ENCODE data around the gene TMEM202. TPM values are rescaled to one million over a fixed set of nuclear protein-coding genes. Genes with fewer than 3 reads are reported as not detected.

TMEM202 gene
- total and polyA plus RNA-seq, 2 of the 13 experiments (the other 11 are each of a cell fraction or from before 2014, with no cell fraction given), result not detected

DNA sequence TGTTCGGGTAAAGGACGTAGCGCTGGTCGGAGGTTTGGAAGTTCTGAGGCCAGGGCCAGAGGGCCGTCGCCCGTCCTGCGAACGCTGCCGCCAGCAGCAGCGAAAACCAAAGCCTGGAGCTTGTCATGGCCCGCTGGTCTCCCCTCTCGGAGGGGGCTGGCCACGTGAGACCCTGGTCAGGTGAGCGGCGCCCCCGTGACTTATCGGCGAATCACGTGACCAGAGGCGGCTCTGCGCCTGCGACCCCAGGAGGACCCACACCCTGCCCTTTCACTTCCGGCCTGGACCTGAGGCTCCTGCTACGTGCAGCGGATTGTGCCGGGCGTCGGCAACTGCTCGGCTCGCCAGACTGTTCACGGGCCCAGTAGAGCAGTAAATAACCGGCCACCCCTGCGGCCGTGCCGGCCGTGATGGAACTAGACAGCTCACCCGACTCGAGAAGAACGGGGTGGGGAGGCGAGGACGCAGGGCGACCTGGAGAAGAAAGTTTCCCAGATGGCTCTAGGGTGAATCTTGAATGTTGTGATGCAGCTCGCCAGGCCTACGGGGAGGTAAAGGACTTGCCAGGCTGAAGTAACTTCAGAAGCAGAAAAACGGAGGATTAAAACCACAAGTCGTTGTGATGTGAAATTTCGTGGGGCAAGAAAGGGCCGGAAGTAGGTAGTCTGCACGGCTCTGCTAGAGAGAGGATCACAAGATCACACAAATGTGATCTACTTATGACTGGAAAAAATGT, 22.1 kb upstream of the TMEM202 start, which contains the start of gene HEXA (continued):
- TF ChIP-seq, protein P1, sequence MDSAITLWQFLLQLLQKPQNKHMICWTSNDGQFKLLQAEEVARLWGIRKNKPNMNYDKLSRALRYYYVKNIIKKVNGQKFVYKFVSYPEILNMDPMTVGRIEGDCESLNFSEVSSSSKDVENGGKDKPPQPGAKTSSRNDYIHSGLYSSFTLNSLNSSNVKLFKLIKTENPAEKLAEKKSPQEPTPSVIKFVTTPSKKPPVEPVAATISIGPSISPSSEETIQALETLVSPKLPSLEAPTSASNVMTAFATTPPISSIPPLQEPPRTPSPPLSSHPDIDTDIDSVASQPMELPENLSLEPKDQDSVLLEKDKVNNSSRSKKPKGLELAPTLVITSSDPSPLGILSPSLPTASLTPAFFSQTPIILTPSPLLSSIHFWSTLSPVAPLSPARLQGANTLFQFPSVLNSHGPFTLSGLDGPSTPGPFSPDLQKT (CRISPR knock-in tag; IDR thresholded peaks at IDR 0.05; ENCODE audit: borderline replicate concordance), result peak; percentile 69; the same call in 1 of the 2 replicates
- TF ChIP-seq, protein P2, sequence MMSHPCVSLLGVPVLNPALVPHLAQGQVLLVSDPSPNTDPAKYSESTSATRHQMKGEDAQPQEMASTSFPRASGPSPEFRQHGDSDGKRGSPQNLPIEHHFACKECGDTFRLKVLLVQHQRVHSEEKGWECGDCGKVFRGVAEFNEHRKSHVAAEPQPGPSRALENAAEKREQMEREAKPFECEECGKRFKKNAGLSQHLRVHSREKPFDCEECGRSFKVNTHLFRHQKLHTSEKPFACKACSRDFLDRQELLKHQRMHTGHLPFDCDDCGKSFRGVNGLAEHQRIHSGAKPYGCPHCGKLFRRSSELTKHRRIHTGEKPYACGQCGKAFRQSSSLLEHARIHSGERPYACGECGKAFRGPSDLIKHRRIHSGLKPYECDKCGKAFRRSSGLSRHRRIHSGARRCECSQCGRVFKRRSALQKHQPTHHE (CRISPR knock-in tag; IDR thresholded peaks at IDR 0.05; ENCODE audit: borderline replicate concordance), result peak; percentile 86
- TF ChIP-seq BHLHE40 (IDR thresholded peaks at IDR 0.05; ENCODE audit: low read length), result peak; percentile 96
- TF ChIP-seq, protein P3, sequence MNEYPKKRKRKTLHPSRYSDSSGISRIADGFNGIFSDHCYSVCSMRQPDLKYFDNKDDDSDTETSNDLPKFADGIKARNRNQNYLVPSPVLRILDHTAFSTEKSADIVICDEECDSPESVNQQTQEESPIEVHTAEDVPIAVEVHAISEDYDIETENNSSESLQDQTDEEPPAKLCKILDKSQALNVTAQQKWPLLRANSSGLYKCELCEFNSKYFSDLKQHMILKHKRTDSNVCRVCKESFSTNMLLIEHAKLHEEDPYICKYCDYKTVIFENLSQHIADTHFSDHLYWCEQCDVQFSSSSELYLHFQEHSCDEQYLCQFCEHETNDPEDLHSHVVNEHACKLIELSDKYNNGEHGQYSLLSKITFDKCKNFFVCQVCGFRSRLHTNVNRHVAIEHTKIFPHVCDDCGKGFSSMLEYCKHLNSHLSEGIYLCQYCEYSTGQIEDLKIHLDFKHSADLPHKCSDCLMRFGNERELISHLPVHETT (CRISPR knock-in tag; conservative IDR thresholded peaks at IDR 0.05), result peak; percentile 85
- TF ChIP-seq STAG1 (CRISPR knock-in tag; IDR thresholded peaks at IDR 0.05), result peak; percentile 27
- TF ChIP-seq, protein P4, sequence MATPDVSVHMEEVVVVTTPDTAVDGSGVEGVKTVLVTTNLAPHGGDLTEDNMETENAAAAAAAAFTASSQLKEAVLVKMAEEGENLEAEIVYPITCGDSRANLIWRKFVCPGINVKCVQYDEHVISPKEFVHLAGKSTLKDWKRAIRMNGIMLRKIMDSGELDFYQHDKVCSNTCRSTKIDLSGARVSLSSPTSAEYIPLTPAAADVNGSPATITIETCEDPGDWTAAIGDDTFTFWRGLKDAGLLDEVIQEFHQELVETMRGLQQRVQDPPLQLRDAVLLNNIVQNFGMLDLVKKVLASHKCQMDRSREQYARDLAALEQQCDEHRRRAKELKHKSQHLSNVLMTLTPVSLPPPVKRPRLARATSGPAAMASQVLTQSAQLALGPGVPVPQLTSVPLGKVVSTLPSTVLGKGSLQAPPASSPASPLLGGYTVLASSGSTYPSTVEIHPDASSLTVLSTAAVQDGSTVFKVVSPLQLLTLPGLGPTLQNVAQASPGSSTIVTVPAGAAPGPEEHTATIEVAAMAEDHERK (CRISPR knock-in tag; IDR thresholded peaks at IDR 0.05; ENCODE audit: low read depth), result no peak
- no peak for TF ChIP-seq ZNF550 (CRISPR knock-in tag; IDR thresholded peaks at IDR 0.05; ENCODE audit: borderline replicate concordance)
- TF ChIP-seq KLF15 (CRISPR knock-in tag; IDR thresholded peaks at IDR 0.05; ENCODE audit: borderline replicate concordance), result peak; percentile 85; the same call in 1 of the 2 replicates
- TF ChIP-seq, protein P5, sequence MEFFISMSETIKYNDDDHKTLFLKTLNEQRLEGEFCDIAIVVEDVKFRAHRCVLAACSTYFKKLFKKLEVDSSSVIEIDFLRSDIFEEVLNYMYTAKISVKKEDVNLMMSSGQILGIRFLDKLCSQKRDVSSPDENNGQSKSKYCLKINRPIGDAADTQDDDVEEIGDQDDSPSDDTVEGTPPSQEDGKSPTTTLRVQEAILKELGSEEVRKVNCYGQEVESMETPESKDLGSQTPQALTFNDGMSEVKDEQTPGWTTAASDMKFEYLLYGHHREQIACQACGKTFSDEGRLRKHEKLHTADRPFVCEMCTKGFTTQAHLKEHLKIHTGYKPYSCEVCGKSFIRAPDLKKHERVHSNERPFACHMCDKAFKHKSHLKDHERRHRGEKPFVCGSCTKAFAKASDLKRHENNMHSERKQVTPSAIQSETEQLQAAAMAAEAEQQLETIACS (CRISPR knock-in tag; IDR thresholded peaks at IDR 0.05), result peak; percentile 28; the same call in 1 of the 2 replicates
- no peak for TF ChIP-seq ZNF10 (CRISPR knock-in tag; IDR thresholded peaks at IDR 0.05; ENCODE audit: borderline replicate concordance, low read depth)
- peak; percentile 97 for TF ChIP-seq ZNF350 (CRISPR knock-in tag; IDR thresholded peaks at IDR 0.05; ENCODE audit: borderline replicate concordance, low read depth)
- TF ChIP-seq ZNF382 (CRISPR knock-in tag; IDR thresholded peaks at IDR 0.05; ENCODE audit: borderline replicate concordance), result no peak
- TF ChIP-seq HDAC1 (CRISPR knock-in tag; IDR thresholded peaks at IDR 0.05), result peak; percentile 100
- TF ChIP-seq POGZ (CRISPR knock-in tag; IDR thresholded peaks at IDR 0.05), result peak; percentile 96
- TF ChIP-seq, protein P6, sequence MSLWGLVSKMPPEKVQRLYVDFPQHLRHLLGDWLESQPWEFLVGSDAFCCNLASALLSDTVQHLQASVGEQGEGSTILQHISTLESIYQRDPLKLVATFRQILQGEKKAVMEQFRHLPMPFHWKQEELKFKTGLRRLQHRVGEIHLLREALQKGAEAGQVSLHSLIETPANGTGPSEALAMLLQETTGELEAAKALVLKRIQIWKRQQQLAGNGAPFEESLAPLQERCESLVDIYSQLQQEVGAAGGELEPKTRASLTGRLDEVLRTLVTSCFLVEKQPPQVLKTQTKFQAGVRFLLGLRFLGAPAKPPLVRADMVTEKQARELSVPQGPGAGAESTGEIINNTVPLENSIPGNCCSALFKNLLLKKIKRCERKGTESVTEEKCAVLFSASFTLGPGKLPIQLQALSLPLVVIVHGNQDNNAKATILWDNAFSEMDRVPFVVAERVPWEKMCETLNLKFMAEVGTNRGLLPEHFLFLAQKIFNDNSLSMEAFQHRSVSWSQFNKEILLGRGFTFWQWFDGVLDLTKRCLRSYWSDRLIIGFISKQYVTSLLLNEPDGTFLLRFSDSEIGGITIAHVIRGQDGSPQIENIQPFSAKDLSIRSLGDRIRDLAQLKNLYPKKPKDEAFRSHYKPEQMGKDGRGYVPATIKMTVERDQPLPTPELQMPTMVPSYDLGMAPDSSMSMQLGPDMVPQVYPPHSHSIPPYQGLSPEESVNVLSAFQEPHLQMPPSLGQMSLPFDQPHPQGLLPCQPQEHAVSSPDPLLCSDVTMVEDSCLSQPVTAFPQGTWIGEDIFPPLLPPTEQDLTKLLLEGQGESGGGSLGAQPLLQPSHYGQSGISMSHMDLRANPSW (CRISPR knock-in tag; IDR thresholded peaks at IDR 0.05; ENCODE audit: borderline replicate concordance), result no peak; the same call in 1 of the 2 replicates
- no peak for TF ChIP-seq ZNF549 (CRISPR knock-in tag; IDR thresholded peaks at IDR 0.05)
- TF ChIP-seq ZBTB8A (CRISPR knock-in tag; IDR thresholded peaks at IDR 0.05; ENCODE audit: borderline replicate concordance, low read depth), result no peak
- TF ChIP-seq MTA1 (CRISPR knock-in tag; IDR thresholded peaks at IDR 0.05; ENCODE audit: borderline replicate concordance), result no peak; the same call in 1 of the 2 replicates
- no peak for TF ChIP-seq ZNF253 (CRISPR knock-in tag; IDR thresholded peaks at IDR 0.05; ENCODE audit: borderline replicate concordance)

Measured in HepG2 (cell line).